ENCODE data around the gene PLPP6. TPM values are rescaled to one million over a fixed set of nuclear protein-coding genes. Genes with fewer than 3 reads are reported as not detected.

The PLPP6 gene
- polyA plus RNA-seq (ENCODE audit: low read depth in 6 of 6), result 1 to 10 TPM; 1.7 to 4.1 (median 3.2) TPM

GRCh38 chr9:4662108-4662988 is at the start of gene PLPP6:
PLPP6 (plus strand) TSS chr9:4662294; CDS start chr9:4662376, 82 bp downstream.
- Mint-ChIP-seq H3K4me3 (peak within 1 kb of the TSS; percentile 84 to 99 (median 96)), H3K36me3 (no peaks in the 10 kb centered on the region), H3K27ac (peak within 1 kb of the TSS; percentile 9 to 96 (median 86)), H3K4me1 (peaks cover 44 to 50% (median 49%) of the 10 kb centered on the region in 3 donors), H3K9me3 (no peaks in the 10 kb centered on the region), H3K27me3 (peaks cover 16 to 26% (median 21%) of the 10 kb centered on the region in 3 donors)
- DNase-seq (peak; percentile 68), ATAC-seq (ENCODE audit: low read depth in 2 of 2) (peak; percentile 71 to 79)

DNA sequence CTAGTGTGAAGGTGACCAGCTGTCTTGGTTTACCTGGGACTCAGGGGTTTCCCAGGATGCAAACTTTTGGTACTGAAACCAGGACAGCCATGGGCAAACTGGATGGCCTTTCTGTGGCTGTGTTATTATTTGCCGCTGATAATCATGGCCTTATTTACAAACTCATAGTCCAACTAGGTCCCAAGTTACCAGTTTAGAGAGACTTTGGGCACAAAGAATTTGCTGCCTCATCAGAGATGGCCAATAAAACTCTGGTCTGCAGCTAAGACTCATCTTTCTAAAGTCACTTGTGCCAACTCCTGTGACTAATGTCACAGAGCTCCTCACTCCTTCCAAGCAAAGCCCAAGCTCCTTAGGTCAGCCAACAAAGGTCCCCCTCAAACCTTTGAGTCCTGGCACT is 47.5 kb upstream of the PLPP6 start:
- peaks cover 7 to 26% (median 13%) of the 10 kb centered on the region in 3 donors for H3K27me3 Mint-ChIP-seq
- no peaks in the 10 kb centered on the region for H3K4me1 Mint-ChIP-seq
- DNase-seq (no peak), ATAC-seq (ENCODE audit: low read depth in 2 of 2) (no peak)
- peak overlapping the region in 1 of 6 donors; percentile 2 for H3K27ac Mint-ChIP-seq
- no peaks in the 10 kb centered on the region for H3K36me3 Mint-ChIP-seq
- no peak overlapping the region for H3K4me3 Mint-ChIP-seq
- H3K9me3 Mint-ChIP-seq, result peaks cover 0 to 5% (median 0%) of the 10 kb centered on the region in 7 donors

DNA sequence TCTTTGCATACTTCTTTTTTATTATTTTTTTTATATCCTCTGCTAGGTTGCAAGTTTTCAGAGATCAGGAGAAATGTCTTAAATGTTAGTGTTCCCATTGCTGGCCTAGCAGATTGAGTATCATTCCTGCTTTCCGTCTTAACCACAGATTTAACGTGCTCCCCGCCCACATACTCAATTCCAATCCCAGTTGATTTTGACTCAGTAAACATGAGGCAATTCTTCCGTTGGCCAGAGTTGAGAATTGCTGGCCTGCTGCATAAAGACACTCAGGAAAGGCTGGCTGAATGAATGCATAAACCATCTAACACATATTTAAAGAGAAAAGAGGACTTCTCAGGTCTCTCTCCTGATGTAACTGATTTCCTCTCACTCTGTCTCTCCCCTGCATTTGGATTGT is 46.8 kb upstream of the PLPP6 start:
- H3K4me1 Mint-ChIP-seq, result no peaks in the 10 kb centered on the region
- H3K9me3 Mint-ChIP-seq, result peaks cover 0 to 5% (median 0%) of the 10 kb centered on the region in 7 donors
- DNase-seq (no peak), ATAC-seq (ENCODE audit: low read depth in 2 of 2) (no peak)
- no peak overlapping the region for H3K27ac Mint-ChIP-seq
- H3K4me3 Mint-ChIP-seq, result no peak overlapping the region
- peaks cover 9 to 26% (median 13%) of the 10 kb centered on the region in 3 donors for H3K27me3 Mint-ChIP-seq
- no peaks in the 10 kb centered on the region for H3K36me3 Mint-ChIP-seq

DNA sequence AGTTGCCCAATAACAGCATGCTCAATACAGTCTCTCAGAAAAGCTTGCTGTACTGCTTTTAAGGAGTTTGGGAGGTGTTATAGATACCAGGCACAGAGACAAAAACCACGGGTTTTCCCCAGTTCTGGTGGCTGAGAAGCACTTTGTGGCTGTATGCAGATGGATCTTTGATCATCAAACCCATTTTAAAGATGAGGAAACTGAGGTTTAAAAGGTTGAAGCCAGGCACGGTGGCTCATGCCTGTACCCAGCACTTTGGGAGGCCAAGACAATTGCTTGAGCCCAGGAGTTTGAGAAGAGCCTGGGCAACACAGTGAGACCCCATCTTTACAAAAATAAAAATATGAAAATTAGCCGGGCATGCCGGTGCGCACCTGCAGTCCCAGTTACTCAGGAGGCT is 46.3 kb upstream of the PLPP6 start:
- DNase-seq (no peak), ATAC-seq (ENCODE audit: low read depth in 2 of 2) (no peak)
- Mint-ChIP-seq H3K4me3 (no peak overlapping the region), H3K9me3 (peaks cover 0 to 5% (median 0%) of the 10 kb centered on the region in 7 donors), H3K4me1 (no peaks in the 10 kb centered on the region), H3K27ac (no peak overlapping the region), H3K27me3 (peaks cover 13 to 26% (median 13%) of the 10 kb centered on the region in 3 donors), H3K36me3 (no peaks in the 10 kb centered on the region)

- H3K4me1 Mint-ChIP-seq, result no peaks in the 10 kb centered on the region
- H3K27me3 Mint-ChIP-seq, result peaks cover 13 to 26% (median 23%) of the 10 kb centered on the region in 3 donors
- ATAC-seq (ENCODE audit: low read depth in 2 of 2) (no peak), DNase-seq (no peak)
- H3K36me3 Mint-ChIP-seq, result no peaks in the 10 kb centered on the region
- peaks cover 0 to 2% (median 0%) of the 10 kb centered on the region in 7 donors for H3K9me3 Mint-ChIP-seq
- H3K27ac Mint-ChIP-seq, result no peak overlapping the region
- no peak overlapping the region for H3K4me3 Mint-ChIP-seq
Measured at GRCh38 chr9:4617752-4618151, 44.3 kb upstream of the PLPP6 start.

DNA sequence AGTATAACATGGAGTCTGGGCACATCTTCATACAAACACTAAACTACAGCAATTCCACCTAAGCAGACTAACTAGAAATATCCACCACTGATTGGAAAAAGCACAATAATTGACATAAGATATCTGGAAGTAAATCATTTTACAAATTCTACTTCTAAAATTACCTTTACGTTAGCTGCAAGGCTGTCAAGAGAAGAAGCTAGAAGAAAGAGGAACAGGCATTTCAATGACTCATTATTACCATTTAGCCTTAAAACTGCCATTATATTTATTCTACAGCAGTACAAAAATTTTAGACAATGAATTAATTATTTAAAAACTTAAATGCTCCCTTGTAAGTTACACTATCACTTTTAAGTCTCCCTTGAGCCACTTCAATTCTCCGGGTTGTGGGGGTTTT is 43.4 kb upstream of the PLPP6 start:
- no peaks in the 10 kb centered on the region for H3K36me3 Mint-ChIP-seq
- ATAC-seq (ENCODE audit: low read depth in 2 of 2) (no peak), DNase-seq (no peak)
- no peak overlapping the region for H3K4me3 Mint-ChIP-seq
- H3K4me1 Mint-ChIP-seq, result no peaks in the 10 kb centered on the region
- H3K27me3 Mint-ChIP-seq, result peaks cover 13 to 25% (median 21%) of the 10 kb centered on the region in 3 donors
- no peak overlapping the region for H3K27ac Mint-ChIP-seq
- peaks cover 0 to 2% (median 0%) of the 10 kb centered on the region in 7 donors for H3K9me3 Mint-ChIP-seq

GRCh38 chr9:4620057-4620765 is 41.9 kb upstream of the PLPP6 start:
- H3K4me1 Mint-ChIP-seq, result no peaks in the 10 kb centered on the region
- H3K4me3 Mint-ChIP-seq, result peak overlapping the region in 1 of 8 donors; percentile 22
- H3K27me3 Mint-ChIP-seq, result peaks cover 13 to 25% (median 14%) of the 10 kb centered on the region in 3 donors
- H3K27ac Mint-ChIP-seq, result peak overlapping the region in 2 of 6 donors; percentile 35 to 77
- no peaks in the 10 kb centered on the region for H3K9me3 Mint-ChIP-seq
- DNase-seq (no peak), ATAC-seq (ENCODE audit: low read depth in 2 of 2) (no peak)
- H3K36me3 Mint-ChIP-seq, result no peaks in the 10 kb centered on the region

DNA sequence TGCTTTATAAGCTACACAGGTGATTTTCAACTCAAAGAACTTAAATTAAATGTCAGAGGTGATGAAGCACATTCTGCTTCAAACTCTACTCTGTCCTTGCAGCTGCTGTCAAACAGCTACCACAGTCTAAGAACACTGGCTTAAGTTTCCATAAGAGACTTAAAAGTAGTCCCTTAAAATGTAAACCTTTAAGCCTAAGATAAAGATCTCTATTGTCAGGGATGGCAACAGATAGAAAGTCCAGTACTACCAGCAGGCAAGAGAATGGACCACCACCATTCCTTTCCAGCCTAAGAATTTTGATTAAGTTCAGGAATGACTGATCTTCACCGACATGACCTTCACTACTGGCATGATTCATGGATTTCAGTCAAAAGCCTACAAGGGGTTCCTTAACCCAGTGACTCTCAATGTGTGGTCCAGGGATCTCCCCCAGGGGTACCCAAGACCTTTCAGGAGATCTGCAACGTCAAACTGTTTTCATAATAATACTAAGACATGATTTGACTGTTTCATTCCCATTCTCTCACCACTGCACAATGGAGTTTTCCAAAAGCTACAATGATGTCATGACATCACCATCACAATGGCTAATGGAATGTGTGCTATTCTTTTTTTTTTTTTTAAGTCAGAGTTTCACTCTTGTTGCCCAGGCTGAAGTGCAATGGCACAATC is 41.1 kb upstream of the PLPP6 start:
- Mint-ChIP-seq H3K9me3 (no peaks in the 10 kb centered on the region), H3K27me3 (peaks cover 13 to 25% (median 13%) of the 10 kb centered on the region in 3 donors), H3K4me1 (no peaks in the 10 kb centered on the region), H3K27ac (no peak overlapping the region), H3K4me3 (no peak overlapping the region), H3K36me3 (no peaks in the 10 kb centered on the region)
- ATAC-seq (ENCODE audit: low read depth in 2 of 2), result no peak
- no peak for DNase-seq

DNA sequence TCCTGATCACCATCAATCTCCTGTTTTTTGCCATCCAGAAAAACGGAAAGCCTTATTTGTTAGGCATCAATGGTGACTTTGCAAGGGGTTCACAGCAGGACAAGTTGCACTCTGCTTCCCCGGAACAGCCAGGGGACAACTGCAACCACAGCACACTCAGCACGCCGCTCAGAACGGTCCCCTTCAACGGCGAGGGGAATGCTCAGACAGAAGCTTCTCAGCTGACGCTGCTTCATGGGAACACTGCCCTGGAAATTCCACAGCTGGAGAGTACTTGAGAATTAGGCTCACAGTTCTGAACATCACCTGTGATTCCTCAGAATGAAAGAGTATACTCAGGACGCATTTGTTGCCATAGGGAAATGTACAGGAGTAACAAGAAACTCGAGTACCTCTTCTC is 40.1 kb upstream of the PLPP6 start:
- DNase-seq, result no peak
- no peaks in the 10 kb centered on the region for H3K9me3 Mint-ChIP-seq
- H3K4me1 Mint-ChIP-seq, result no peaks in the 10 kb centered on the region
- H3K4me3 Mint-ChIP-seq, result no peak overlapping the region
- no peak overlapping the region for H3K27ac Mint-ChIP-seq
- H3K27me3 Mint-ChIP-seq, result peaks cover 13 to 28% (median 19%) of the 10 kb centered on the region in 3 donors
- H3K36me3 Mint-ChIP-seq, result no peaks in the 10 kb centered on the region
- no peak for ATAC-seq (ENCODE audit: low read depth in 2 of 2)

GRCh38 chr9:4630836-4631235 is 31.3 kb upstream of the PLPP6 start:
- Mint-ChIP-seq H3K4me1 (no peaks in the 10 kb centered on the region), H3K36me3 (no peaks in the 10 kb centered on the region), H3K9me3 (no peaks in the 10 kb centered on the region), H3K27ac (peak overlapping the region in 1 of 6 donors; percentile 41), H3K27me3 (peaks cover 3 to 18% (median 8%) of the 10 kb centered on the region in 3 donors), H3K4me3 (no peak overlapping the region)
- ATAC-seq (ENCODE audit: low read depth in 2 of 2) (no peak), DNase-seq (no peak)

- Mint-ChIP-seq H3K4me1 (no peaks in the 10 kb centered on the region), H3K27ac (no peak overlapping the region), H3K4me3 (no peak overlapping the region), H3K27me3 (peaks cover 13 to 32% (median 30%) of the 10 kb centered on the region in 3 donors), H3K36me3 (no peaks in the 10 kb centered on the region), H3K9me3 (no peaks in the 10 kb centered on the region)
- DNase-seq, result no peak
- no peak for ATAC-seq (ENCODE audit: low read depth in 2 of 2)
Measured at GRCh38 chr9:4638968-4639367, 23.1 kb upstream of the PLPP6 start.

DNA sequence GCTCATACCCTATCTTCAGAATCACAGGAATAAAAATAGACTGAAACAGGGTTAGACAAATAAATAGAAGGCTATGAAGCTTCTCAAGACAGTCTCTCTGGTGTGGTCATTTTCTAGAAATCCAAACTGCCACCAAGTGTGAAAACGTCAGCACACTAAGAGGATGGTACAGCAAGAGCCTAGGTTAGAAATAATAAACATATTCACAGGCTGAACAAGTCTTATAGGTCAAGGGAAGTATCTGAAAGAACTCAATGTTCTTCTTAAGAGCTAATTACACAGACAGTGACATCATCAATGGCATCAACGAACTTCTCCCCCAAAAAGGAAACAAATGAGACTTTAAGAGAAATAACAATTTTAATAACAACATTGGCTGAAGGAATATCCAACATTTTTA is 22.7 kb upstream of the PLPP6 start:
- ATAC-seq (ENCODE audit: low read depth in 2 of 2) (no peak), DNase-seq (no peak)
- H3K4me1 Mint-ChIP-seq, result no peaks in the 10 kb centered on the region
- no peak overlapping the region for H3K4me3 Mint-ChIP-seq
- H3K9me3 Mint-ChIP-seq, result no peaks in the 10 kb centered on the region
- peaks cover 13 to 32% (median 30%) of the 10 kb centered on the region in 3 donors for H3K27me3 Mint-ChIP-seq
- H3K27ac Mint-ChIP-seq, result no peak overlapping the region
- no peaks in the 10 kb centered on the region for H3K36me3 Mint-ChIP-seq

DNA sequence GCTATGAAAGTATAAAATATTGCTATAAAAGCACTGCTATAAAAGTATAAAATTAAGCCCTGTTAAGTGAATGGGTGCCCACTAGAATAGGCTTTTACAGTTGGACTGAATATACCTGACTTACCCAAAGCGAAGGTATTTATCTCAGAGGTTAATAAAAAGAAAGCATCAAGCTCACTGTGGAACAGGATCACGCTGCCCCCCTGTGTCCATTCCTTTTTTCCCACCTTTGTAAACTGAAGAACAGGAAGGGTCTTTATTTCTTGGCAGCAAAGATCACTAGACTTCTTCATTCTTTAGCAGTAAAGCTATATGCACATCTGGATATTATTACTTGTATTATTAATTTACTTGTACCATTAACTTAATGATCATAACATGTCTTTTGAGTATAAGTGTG is 22.1 kb upstream of the PLPP6 start:
- ATAC-seq (ENCODE audit: low read depth in 2 of 2), result no peak
- Mint-ChIP-seq H3K4me3 (no peak overlapping the region), H3K27ac (no peak overlapping the region), H3K9me3 (no peaks in the 10 kb centered on the region), H3K4me1 (no peaks in the 10 kb centered on the region), H3K27me3 (peaks cover 13 to 30% (median 28%) of the 10 kb centered on the region in 3 donors), H3K36me3 (no peaks in the 10 kb centered on the region)
- no peak for DNase-seq

Data from naive B cell (primary cell).